ENCODE data around the gene KRT77.

Gene KRT77

GRCh38 chr12:52729147-52729546 is 25.8 kb upstream of the KRT77 start:
- H3K4me3 ChIP-seq, result no peak overlapping the region
- no peaks in the 10 kb centered on the region for H3K9me3 ChIP-seq (ENCODE audit: low read depth, low read length)
- H3K27ac ChIP-seq, result no peak overlapping the region
- DNase-seq (ENCODE audit: low read depth, low spot score), result no peak
- H3K9ac ChIP-seq (ENCODE audit: insufficient read length), result no peak overlapping the region
- no peaks in the 10 kb centered on the region for H3K36me3 ChIP-seq (ENCODE audit: insufficient read depth, low read length)
- TF ChIP-seq FOXP2 (optimal IDR thresholded peaks at IDR 0.05; ENCODE audit: control extremely low read depth, extremely low read length, insufficient read depth), result no peak
- no peak for TF ChIP-seq EZH2 (IDR thresholded peaks at IDR 0.05)
- TF ChIP-seq POLR2AphosphoS5 (IDR thresholded peaks at IDR 0.05; ENCODE audit: borderline replicate concordance, low read depth, low read length), result no peak

GRCh38 chr12:52728374-52728773 is 25.1 kb upstream of the KRT77 start:
- H3K36me3 ChIP-seq (ENCODE audit: insufficient read depth, low read length), result no peaks in the 10 kb centered on the region
- TF ChIP-seq EZH2 (IDR thresholded peaks at IDR 0.05) (no peak), FOXP2 (optimal IDR thresholded peaks at IDR 0.05; ENCODE audit: control extremely low read depth, extremely low read length, insufficient read depth) (no peak), POLR2AphosphoS5 (IDR thresholded peaks at IDR 0.05; ENCODE audit: borderline replicate concordance, low read depth, low read length) (no peak)
- H3K4me3 ChIP-seq, result no peak overlapping the region
- no peak for DNase-seq (ENCODE audit: low read depth, low spot score)
- H3K9me3 ChIP-seq (ENCODE audit: low read depth, low read length), result no peaks in the 10 kb centered on the region
- no peak overlapping the region for H3K27ac ChIP-seq
- H3K9ac ChIP-seq (ENCODE audit: insufficient read length), result no peak overlapping the region

- Histone ChIP-seq H3K9ac (ENCODE audit: insufficient read length) (no peak overlapping the region), H3K9me3 (ENCODE audit: low read depth, low read length) (no peaks in the 10 kb centered on the region), H3K27ac (no peak overlapping the region), H3K4me3 (no peak overlapping the region), H3K36me3 (ENCODE audit: insufficient read depth, low read length) (no peaks in the 10 kb centered on the region)
- no peak for DNase-seq (ENCODE audit: low read depth, low spot score)
- no peak for TF ChIP-seq FOXP2 (optimal IDR thresholded peaks at IDR 0.05; ENCODE audit: control extremely low read depth, extremely low read length, insufficient read depth)
- TF ChIP-seq EZH2 (IDR thresholded peaks at IDR 0.05), result no peak
- TF ChIP-seq POLR2AphosphoS5 (IDR thresholded peaks at IDR 0.05; ENCODE audit: borderline replicate concordance, low read depth, low read length), result no peak
Observed at GRCh38 chr12:52727037-52727436, 23.7 kb upstream of the KRT77 start.

- Histone ChIP-seq H3K9me3 (ENCODE audit: low read depth, low read length) (no peaks in the 10 kb centered on the region), H3K9ac (ENCODE audit: insufficient read length) (no peak overlapping the region), H3K27ac (no peak overlapping the region), H3K36me3 (ENCODE audit: insufficient read depth, low read length) (no peaks in the 10 kb centered on the region), H3K4me3 (no peak overlapping the region)
- no peak for DNase-seq (ENCODE audit: low read depth, low spot score)
- TF ChIP-seq FOXP2 (optimal IDR thresholded peaks at IDR 0.05; ENCODE audit: control extremely low read depth, extremely low read length, insufficient read depth) (no peak), EZH2 (IDR thresholded peaks at IDR 0.05) (no peak)
Observed at GRCh38 chr12:52726451-52726850, 23.1 kb upstream of the KRT77 start.

- TF ChIP-seq POLR2AphosphoS5 (IDR thresholded peaks at IDR 0.05; ENCODE audit: borderline replicate concordance, low read depth, low read length) (no peak), EZH2 (IDR thresholded peaks at IDR 0.05) (no peak), FOXP2 (optimal IDR thresholded peaks at IDR 0.05; ENCODE audit: control extremely low read depth, extremely low read length, insufficient read depth) (no peak)
Observed at GRCh38 chr12:52724384-52724783, 21.1 kb upstream of the KRT77 start.

GRCh38 chr12:52722680-52723079 is 19.4 kb upstream of the KRT77 start:
- TF ChIP-seq FOXP2 (optimal IDR thresholded peaks at IDR 0.05; ENCODE audit: control extremely low read depth, extremely low read length, insufficient read depth) (no peak), EZH2 (IDR thresholded peaks at IDR 0.05) (no peak), POLR2AphosphoS5 (IDR thresholded peaks at IDR 0.05; ENCODE audit: borderline replicate concordance, low read depth, low read length) (no peak)

More at GRCh38 chr12:52724384-52724783, 21.1 kb upstream of the KRT77 start:
- no peak for DNase-seq (ENCODE audit: low read depth, low spot score)
- Histone ChIP-seq H3K4me3 (no peak overlapping the region), H3K27ac (no peak overlapping the region), H3K36me3 (ENCODE audit: insufficient read depth, low read length) (no peaks in the 10 kb centered on the region), H3K9me3 (ENCODE audit: low read depth, low read length) (no peaks in the 10 kb centered on the region), H3K9ac (ENCODE audit: insufficient read length) (no peak overlapping the region)

GRCh38 chr12:52721838-52722470 is 18.6 kb upstream of the KRT77 start:
- no peak overlapping the region for H3K27ac ChIP-seq
- TF ChIP-seq EZH2 (IDR thresholded peaks at IDR 0.05) (no peak), FOXP2 (optimal IDR thresholded peaks at IDR 0.05; ENCODE audit: control extremely low read depth, extremely low read length, insufficient read depth) (no peak), POLR2AphosphoS5 (IDR thresholded peaks at IDR 0.05; ENCODE audit: borderline replicate concordance, low read depth, low read length) (no peak)
- no peak overlapping the region for H3K9ac ChIP-seq (ENCODE audit: insufficient read length)
- H3K36me3 ChIP-seq (ENCODE audit: insufficient read depth, low read length), result no peaks in the 10 kb centered on the region
- no peaks in the 10 kb centered on the region for H3K9me3 ChIP-seq (ENCODE audit: low read depth, low read length)
- H3K4me3 ChIP-seq, result no peak overlapping the region
- DNase-seq (ENCODE audit: low read depth, low spot score), result no peak

More at GRCh38 chr12:52722680-52723079, 19.4 kb upstream of the KRT77 start:
- H3K27ac ChIP-seq, result no peak overlapping the region
- H3K9ac ChIP-seq (ENCODE audit: insufficient read length), result no peak overlapping the region
- H3K4me3 ChIP-seq, result no peak overlapping the region
- no peaks in the 10 kb centered on the region for H3K36me3 ChIP-seq (ENCODE audit: insufficient read depth, low read length)
- no peak for DNase-seq (ENCODE audit: low read depth, low spot score)
- no peaks in the 10 kb centered on the region for H3K9me3 ChIP-seq (ENCODE audit: low read depth, low read length)

GRCh38 chr12:52720365-52720886 is 17.1 kb upstream of the KRT77 start:
- no peak for DNase-seq (ENCODE audit: low read depth, low spot score)
- H3K4me3 ChIP-seq, result no peak overlapping the region
- no peaks in the 10 kb centered on the region for H3K9me3 ChIP-seq (ENCODE audit: low read depth, low read length)
- no peak overlapping the region for H3K9ac ChIP-seq (ENCODE audit: insufficient read length)
- no peaks in the 10 kb centered on the region for H3K36me3 ChIP-seq (ENCODE audit: insufficient read depth, low read length)
- TF ChIP-seq EZH2 (IDR thresholded peaks at IDR 0.05), result no peak
- TF ChIP-seq FOXP2 (optimal IDR thresholded peaks at IDR 0.05; ENCODE audit: control extremely low read depth, extremely low read length, insufficient read depth), result no peak
- no peak for TF ChIP-seq POLR2AphosphoS5 (IDR thresholded peaks at IDR 0.05; ENCODE audit: borderline replicate concordance, low read depth, low read length)
- no peak overlapping the region for H3K27ac ChIP-seq

- Histone ChIP-seq H3K36me3 (ENCODE audit: insufficient read depth, low read length) (no peaks in the 10 kb centered on the region), H3K27ac (no peak overlapping the region), H3K9me3 (ENCODE audit: low read depth, low read length) (no peaks in the 10 kb centered on the region), H3K9ac (ENCODE audit: insufficient read length) (no peak overlapping the region), H3K4me3 (no peak overlapping the region)
- TF ChIP-seq FOXP2 (optimal IDR thresholded peaks at IDR 0.05; ENCODE audit: control extremely low read depth, extremely low read length, insufficient read depth) (no peak), POLR2AphosphoS5 (IDR thresholded peaks at IDR 0.05; ENCODE audit: borderline replicate concordance, low read depth, low read length) (no peak), EZH2 (IDR thresholded peaks at IDR 0.05) (no peak)
- DNase-seq (ENCODE audit: low read depth, low spot score), result no peak
Observed at GRCh38 chr12:52716061-52716460, 12.7 kb upstream of the KRT77 start.

All from SK-N-MC (cell line).